Epidermal melanocyte (primary cell): Measurements from ENCODE around the gene DDX52.
"Not testable (repeated sequence)": the region's sequence is repeated elsewhere in the genome, so short reads cannot be mapped to it uniquely, and the experiment has no call there.

ENCODE experiments used
- DNase-seq: peaks from one replicate; pipeline ENCODE4 v3.0.0; 2011; ENCODE audit warnings: low spot score; ENCODE audit not compliant: insufficient read length

The DDX52 gene

GRCh38 chr17:37643118-37643766, at the start of gene DDX52:
DDX52 (minus strand) TSS chr17:37643446; CDS start chr17:37643420, 26 bp downstream.
- DNase-seq = peak; percentile 90

DNA sequence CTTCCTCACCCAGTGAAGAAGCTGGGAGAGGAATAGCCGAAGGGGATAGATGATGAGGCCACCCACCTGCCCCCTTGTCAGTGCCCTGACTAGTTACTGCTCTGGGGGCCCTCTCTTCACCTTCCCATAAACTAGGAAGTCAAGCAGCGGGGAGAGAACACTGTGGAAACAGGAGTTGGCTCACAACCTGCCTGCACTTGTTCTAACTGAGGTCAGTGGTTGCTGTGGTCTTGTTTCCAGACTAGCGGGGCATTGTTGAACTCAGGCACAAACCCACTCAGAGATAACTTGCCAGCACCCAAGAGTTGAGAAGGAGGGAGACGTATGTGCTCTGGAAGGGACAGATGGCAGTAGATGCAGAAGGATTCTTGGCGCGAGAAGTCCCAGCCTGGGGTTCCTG, 48.6 kb upstream of the DDX52 start:
- no peak for DNase-seq

DNA sequence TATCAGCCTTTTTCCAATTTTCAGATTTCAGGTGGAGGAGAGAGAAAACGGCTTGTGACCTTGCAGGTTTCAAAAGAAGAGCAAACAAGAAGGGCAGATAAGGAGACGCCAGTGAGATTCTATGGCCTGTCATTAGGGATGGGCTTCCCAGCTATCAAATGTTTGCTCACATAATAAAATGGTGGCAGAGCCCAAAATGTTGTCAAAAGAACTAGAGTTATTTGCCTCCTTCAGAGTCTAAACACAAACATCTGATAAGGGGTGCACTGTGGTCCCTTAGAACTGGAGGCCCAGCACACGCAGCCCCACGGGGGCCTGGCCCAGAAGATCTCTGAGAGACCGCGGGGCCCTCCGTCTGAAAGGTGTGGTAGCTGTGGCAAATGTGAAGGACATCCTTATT, 46.1 kb upstream of the DDX52 start:
- DNase-seq = no peak

GRCh38 chr17:37683454-37683984, 40.3 kb upstream of the DDX52 start:
- no peak for DNase-seq

GRCh38 chr17:37682007-37682406, 38.8 kb upstream of the DDX52 start:
- no peak for DNase-seq

DNA sequence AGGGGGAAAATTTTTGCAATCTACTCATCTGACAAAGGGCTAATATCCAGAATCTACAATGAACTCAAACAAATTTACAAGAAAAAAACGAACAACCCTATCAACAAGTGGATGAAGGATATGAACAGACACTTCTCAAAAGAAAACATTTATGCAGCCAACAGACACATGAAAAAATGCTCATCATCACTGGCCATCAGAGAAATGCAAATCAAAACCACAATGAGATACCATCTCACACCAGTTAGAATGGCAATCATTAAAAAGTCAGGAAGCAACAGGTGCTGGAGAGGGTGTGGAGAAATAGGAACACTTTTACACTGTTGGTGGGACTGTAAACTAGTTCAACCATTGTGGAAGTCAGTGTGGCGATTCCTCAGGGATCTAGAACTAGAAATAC, 36.7 kb upstream of the DDX52 start:
- not testable (repeated sequence) for DNase-seq

DNA sequence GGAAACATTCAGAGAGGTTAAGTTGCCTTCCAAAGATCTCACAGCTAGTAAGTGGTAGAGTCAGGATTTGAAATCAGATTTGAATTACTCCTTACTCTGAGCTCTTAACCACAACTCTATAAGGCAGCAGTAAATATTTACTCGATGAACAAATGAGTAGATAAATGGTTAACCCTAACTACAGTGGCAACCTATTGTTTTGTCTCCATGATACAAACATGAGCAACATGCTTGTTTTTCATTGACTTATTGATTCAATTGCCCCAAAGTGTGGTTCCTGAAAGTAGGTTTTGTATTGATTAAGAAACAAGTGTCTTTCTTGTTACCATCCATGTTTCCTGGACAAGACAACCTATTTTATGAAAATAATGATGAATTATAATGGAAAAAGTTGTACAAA, 34.8 kb upstream of the DDX52 start:
- no peak for DNase-seq

DNA sequence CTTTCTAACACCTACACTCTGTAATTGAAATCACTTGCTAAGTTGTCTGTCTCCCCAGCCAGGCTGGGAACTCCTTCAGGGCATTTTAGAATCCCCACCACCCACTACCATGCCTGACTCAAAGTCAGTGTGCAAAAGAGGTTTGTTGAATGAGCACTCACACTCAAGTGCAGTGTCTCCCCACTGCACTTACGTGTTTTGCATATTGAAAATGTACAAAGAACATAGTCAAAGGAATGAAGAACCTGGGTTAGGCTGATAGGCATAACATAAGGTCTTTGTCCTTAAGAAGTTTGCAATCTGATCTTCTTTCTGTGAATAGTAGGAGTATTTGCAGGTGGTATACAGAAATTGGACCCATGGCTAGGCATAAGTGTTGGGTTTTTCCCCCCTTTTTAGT, 33.8 kb upstream of the DDX52 start:
- DNase-seq = no peak

DNA sequence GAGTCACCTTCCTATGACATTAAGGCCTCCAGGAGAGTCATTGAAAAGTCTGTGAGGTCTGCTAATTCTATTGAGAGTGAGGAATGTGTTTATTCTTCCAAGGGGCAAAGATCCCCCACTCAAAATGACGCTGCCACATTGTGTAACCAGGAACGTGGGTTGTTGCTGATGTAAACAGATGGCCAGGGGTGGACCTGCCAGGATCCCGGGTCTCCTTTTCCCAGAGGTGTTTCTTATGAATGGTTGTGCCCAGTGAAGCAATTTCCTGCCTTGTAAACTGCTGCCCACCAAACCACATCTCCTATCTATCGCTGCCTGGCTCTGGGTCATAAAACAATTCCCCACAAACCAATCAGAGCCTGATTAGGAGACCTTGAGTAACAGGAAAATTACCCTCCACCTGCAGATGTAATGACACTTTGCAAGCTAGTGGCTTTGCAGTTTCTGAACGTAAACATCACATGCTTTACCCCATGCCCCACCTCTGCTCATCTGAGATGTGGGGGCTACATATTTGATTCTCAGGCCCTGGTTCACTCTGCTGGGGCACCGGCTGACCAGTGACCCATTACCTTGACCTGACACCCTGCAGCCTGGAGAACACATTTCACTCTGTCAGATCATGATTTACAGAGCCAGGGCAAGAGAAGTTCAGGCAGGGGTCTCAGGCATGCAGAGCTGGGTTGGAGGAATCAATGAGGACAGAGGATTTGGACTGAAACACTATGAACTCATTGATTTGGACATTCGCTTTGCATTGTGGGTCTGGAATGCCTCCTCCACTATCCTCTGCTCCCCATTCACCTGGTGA, 33.1 kb upstream of the DDX52 start:
- no peak for DNase-seq

- no peak for DNase-seq
Observed at GRCh38 chr17:37674511-37674910, 31.3 kb upstream of the DDX52 start.

GRCh38 chr17:37673386-37673785, 30.1 kb upstream of the DDX52 start:
- no peak for DNase-seq

DNA sequence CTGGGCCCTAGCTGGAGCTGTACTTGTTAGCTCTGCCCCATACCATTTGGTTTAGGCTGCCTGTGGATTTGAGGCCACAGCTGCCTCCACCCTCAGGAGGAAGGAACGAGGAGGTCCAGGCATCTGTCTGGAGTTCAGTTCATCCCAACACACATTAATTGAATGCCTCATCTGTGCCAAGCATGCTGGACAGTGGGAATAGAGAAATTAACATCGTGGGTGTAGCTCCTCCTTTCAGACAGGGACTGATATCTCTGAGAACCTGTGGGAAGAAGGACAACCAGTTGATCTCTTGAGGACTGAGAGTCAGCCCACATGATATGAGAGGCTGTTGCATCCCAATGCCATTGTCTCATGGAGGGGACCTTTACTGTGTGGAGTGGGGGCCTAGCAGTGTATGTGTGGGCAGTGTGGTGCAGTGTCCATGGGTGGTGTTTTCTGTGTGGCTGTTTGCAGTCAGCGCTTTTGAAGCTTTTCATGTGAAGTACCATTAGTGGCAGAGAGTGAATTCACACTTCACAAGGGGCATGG, 29.4 kb upstream of the DDX52 start:
- DNase-seq = no peak

GRCh38 chr17:37671824-37672547, 28.7 kb upstream of the DDX52 start:
- DNase-seq = no peak

GRCh38 chr17:37671028-37671823, 28.0 kb upstream of the DDX52 start:
- DNase-seq = no peak

- no peak for DNase-seq
Observed at GRCh38 chr17:37667039-37667438, 23.8 kb upstream of the DDX52 start.

GRCh38 chr17:37664214-37664613, 21.0 kb upstream of the DDX52 start:
- no peak for DNase-seq

- DNase-seq = no peak
Observed at GRCh38 chr17:37662353-37662752, 19.1 kb upstream of the DDX52 start.

DNA sequence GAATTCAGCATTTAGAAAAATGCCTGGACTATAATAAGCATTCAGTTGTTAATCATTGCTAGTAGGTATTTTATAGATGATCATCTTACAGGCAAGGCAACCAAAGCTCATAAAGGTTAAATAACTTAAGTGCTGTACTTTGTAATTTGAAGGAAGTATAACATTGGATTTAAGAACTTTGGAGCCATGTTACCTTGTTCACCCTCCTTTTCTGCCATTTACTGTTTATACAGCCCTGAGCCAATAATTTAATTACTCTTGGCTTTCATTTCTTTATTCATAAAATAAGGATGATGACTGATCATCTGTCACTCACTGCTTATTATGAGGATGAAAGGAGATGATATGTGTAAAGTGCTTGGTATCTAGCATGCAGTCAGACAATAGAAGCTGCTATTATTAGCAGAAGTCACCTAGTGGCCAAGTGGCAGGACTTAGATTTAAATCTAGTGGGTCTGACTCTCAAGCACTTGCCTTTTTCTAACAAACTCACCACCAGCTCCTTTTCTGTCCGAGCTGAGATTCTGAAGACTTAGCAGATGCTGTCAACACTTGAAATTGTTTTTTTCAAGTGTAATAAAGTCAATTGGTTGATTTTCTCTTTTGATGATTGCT, 18.3 kb upstream of the DDX52 start:
- DNase-seq = no peak

GRCh38 chr17:37659925-37660324, 16.7 kb upstream of the DDX52 start:
- no peak for DNase-seq

- DNase-seq = no peak
Observed at GRCh38 chr17:37657202-37657601, 14.0 kb upstream of the DDX52 start.

DNA sequence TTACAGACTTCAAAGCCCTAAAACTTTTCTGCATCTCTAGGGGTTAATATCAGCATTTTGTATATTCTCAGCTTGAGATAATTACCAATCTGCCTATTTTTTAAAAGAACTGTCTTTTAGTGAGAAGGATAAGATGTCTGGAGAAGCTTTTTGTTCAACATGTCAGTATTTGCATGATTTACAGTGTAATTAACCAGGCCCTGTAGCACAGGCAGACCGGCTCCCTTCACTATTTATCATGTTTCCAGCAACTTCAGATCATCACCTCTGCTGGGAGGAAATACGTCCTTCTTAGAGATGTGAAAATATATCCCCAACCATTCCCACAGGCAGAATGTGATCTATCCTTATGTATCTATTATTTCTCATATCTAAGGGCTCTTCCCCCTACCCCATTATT, 8.6 kb upstream of the DDX52 start:
- no peak for DNase-seq
